ENCODE measurements around the gene TMEM94.
A peak's percentile ranks its signal among the peaks of the same experiment; 100 is the strongest.
"Not testable (repeated sequence)": the region's sequence is repeated elsewhere in the genome, so short reads cannot be mapped to it uniquely, and the experiment has no call there.

The TMEM94 gene

DNA sequence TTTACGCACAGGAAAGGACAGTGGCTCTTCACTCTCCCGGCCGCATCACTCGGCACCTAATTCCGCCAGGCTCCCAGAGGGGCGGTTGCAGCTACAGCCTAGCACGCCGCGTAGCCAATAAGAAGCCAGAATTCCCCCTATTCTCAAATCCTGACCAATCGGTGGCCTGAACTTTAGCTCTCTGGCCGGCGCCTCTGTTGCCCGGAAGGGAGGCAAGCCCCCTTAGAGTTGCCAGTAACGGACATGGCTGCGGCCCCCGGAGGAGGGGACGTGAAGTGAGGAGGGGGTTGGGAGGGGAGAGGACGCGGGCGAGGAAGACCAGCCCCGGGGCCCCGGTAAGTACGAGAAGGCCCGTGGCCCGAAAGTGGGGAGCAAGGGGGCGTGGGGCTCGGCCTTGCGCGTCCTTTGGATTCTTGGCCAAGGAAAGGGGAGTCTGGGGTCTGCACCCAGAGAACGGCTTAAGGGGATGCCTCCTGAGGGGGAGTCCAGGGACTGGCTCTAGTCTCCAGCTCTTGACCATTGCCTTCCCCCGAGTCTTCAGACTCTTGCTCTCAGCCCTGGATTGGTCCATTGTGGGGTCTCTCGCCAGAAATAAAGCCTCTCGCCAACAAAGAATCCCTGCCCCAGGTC is at the start of gene TMEM94:
Gene TMEM94 (plus strand): TSS at position 219 of the 630 bp plus-strand sequence. CDS start 15,271 bp downstream, outside the sequence.
- DNase-seq, result peak; percentile 95

DNA sequence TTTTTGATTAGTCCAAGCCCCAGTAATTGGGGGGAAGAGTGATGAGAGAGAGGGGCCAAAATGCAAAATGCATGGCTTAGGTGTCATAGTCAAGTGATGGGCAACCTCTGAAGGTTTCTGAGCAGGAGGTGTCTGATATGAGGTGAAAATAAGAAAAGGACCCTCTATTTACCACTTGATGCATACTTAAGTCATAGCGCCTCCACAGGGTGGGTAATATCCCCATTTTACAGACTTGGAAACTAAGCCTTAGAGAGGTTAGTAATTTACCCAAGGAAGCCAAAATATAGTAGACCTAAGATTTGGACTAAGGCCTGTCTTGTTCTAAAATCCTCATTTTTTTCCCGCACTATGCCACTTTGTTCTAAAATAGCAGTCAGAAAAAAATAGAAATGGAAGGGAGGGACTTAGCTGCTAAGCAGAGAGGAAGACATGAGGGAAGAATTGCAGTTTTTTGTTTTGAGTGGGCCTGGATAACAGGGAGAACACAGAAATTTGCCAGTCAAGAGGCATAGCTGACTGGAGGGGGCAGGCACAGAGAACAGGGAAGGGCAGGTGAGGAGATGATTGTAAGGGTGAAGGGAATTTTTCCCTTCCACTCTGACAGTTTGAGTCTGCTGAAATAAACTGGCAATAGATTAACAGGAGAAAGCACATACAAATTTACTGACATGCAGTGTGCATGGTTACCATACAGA is 48.6 kb upstream of the TMEM94 start:
- DNase-seq, result no peak

DNA sequence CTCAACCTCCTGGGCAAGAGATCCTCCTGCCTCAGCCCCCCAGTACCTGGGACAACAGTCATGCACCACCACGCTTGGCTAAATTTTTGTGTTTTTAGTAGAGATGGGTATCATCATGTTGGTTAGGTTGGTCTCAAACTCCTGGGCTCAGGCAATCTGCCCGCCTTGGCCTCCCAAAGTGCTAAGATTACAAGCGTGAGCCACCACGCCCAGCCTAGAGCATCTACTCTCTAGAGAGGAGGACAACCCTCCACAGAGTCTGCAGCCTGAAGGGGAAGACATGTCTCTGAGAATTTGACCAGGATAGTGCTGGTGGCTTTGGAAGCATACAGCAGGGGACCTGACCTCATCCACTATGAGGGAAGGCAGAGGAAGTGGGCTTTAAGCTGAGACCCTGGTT is 46.3 kb upstream of the TMEM94 start:
- no peak for DNase-seq

DNA sequence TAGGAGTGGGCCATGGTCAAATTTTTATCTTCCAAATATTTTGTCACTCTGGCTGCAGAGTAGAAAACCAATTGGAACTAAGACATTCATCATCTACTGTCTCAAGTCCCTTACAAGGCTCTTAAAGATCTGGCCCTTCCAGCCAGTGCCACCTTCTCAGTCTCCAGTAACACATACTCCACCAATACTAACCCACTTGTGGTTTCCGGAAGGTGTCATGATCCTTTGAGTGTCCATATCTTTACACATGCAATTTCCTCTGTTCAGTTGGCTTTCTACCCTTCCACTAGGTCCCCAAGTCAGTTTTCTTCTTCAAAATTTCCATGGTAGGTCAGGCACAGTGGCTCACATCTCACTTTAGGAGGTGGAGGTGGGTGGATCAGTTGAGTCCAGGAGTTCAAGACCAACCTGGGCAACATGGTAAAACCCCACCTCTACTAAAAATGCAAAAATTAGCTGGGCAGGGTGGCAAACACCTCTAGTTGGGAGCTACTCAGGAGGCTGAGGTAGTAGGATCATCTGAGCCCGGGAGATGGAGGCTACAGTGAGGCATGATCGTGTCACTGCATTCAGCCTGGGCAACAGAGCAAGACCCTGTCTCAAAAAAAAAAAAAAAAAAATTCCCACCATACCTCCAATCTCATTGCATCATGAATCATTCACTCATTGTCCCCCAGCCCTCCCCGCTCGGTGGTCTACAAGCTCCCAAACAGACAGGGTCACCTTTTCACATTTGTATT is 44.9 kb upstream of the TMEM94 start:
- no peak for DNase-seq

DNA sequence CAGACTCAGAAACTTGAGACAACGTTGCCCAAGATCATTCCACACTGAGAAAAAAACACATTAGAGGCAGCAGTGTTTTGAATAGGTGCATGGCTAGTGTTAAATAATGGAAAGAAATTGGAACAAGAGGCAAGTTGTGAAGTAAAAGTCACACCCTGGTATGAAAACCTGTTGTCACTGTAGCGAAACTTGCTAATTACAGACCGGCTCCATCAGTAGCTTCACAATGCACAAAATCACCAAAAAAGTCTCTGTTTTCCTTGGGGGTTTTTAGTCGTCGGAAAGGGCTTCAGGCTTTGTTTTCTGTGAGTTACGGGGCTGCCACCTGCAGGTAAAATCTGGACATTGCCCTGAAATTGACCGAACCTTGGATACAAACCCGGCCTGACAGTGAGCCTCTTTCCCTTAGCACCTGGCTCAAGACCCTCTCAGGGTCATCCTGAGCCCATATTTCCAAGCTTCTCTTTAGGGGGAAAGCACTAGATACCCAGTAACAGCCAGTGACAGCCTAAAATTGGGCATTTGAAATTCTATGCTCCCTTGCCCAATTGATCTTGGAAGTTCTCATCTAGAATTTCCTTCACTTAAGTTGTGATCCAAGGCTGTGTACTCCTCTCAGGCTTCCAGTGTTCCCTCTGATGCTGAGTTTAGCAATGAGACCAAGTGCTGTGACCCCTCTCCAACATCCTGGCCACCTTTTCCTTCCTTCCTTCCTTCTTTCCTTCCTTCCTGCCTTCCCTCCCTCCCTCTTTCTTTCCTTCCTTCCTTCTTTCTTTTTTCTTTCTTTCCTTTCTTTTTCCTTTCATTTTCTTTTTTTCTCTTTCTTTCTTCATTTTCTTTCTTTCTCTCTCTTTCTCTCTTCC is 43.7 kb upstream of the TMEM94 start:
- DNase-seq, result peak; percentile 71

DNA sequence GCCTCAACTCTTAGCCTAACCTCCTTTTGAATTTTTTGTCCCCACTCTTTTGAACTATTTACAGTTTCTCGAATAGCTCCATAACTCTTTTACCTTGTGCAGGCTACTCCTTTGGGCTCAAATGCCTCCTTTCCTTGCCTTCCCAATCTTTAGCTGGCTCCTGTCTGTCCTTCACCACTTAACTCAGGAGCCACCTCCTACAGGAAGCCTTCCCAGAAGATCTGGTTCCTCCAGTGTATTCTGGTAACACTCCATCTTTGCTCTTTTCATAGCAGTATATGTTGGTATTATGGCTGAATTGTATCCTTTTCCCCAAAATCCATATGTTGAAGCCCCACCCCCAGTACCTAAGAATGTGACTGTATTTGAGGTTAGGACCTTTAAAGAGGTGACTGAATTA is 41.9 kb upstream of the TMEM94 start:
- DNase-seq, result no peak

DNA sequence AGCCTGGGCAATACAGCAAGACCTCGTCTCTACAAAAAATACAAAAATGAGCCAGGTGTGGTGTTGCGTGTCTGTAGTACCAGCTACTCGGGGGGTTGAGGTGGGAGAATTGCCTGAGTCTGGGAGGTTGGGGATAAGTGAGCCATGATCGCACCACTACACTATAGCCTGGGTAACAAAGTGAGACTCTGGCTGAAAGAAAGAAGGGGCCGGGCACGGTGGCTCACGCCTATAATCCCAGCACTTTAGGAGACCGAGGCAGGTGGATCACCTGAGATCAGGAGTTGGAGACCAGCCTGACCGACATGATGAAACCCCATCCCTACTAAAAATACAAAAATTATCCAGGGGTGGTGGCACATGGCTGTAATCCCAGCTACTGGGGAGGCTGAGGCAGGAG is 40.4 kb upstream of the TMEM94 start:
- no peak for DNase-seq

DNA sequence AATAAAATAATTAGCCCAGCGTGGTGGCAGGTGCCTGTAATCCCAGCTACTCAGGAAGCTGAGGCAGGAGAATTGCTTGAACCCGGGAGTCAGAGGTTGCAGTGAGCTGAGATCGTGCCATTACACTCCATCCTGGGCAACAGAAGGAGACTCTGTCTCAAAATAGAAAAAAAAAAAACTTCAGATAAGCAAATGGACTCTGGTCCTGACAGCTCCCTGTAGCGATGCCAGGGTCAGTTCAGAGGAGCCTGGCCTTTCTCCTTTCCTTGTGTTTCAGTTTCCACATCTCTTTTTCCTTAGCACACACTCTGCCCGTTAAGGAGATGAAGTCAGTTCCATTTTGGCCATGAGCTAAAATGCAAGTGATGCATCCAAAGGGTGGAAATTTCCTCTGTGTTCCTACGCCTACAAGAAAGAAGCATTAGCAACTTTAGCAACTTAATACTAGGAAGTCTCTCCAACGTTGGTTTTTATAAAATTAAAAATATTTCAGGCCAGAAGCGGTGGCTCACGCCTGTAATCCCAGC is 39.3 kb upstream of the TMEM94 start:
- DNase-seq, result no peak

DNA sequence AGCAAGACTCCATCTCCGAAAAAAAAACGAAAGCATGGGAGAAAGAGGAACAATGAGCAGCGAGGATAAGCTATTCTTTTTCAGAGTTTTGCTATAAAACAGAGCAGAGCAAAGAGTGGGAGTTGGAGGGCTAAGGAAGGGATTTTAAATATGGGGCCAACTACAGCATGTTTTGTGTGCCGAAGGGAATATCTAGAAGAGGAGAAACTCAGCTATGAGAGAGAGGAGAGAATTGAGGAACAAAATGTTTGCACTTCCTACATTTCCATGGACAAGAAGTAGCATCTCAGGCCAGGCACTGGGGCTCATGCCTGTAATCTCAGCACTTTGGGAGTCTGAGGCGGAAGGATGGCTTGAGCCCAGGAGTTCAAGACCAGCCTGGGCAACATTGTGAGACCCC is 37.9 kb upstream of the TMEM94 start:
- DNase-seq, result no peak

DNA sequence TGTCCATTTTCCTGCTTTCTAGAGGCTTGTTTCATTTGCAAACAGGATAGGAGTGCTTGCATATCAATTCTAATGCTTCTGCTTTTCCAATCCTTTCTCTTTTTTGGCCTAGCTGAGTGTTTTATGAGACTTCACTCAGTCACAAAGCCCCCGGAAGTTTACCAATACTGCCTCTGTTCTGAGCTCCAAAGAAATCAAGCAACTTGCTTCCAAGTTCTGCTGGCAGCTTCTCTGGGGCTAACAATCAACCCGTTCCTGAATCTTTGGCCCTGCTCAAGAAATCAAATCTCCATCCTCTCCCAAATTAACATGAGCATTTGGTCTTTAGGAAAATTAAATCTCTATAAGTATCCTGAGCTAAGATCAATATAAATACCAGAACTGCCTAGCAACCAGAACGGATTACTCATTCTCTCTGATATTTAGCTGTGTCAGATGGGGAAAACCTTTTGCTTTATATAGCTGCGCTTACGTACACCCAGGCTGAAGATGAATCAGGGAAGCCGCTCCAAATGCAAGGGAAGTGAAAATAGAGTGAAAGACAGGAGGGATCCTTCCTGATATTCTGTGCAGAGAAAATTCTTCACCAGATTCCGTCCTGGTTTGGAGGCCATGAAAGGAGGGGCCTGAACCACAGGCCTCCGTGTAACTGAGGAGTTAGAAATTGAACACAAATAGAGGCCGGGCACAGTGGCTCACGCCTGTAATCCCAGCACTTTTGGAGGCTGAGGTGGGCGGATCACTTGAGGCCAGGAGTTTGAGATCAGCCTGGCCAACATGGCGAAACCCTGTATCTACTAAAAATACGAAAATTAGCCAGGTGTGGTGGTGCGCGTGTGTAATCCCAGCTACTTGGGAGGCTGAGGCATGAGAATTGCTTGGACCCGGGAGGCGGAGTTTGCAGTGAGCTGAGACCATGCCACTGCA is 27.6 kb upstream of the TMEM94 start:
- DNase-seq, result no peak

DNA sequence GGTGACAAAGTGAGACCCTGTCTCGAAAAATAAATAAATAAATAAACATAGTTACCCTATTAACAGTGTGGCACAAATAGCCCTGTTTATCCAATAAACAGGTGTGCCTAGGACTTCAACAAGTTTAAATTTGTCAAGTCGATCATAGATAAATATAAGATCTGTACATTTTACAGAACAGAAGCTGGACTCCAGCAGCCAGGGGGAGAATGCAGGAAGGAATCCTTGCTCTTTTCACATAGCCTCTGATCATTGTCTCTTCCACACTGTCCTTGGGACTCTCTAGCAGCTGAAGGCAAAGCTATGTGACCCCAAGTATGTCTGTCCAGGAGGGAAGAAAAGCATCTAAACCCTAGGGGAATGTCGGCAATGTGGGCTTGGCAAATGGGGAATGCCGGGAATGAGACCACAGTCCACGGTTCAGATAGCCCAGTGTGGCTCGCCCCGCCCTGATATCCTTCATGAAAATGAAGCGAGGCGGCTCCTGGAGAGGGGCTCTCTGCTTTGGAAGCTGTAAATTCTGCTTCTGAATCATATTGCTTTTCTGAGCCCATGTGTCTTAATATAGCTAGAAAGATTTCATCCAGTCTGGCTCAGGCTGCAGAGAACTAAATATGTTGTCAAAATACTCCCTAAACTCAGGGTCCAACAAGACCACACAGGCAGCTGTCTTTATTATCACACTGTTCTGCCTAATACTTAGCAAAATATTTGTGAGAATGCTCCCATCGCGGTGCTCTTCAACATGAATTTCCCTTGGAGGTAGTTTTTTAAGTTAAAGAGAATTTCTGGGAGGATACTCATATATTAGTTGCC is 26.1 kb upstream of the TMEM94 start:
- no peak for DNase-seq

DNA sequence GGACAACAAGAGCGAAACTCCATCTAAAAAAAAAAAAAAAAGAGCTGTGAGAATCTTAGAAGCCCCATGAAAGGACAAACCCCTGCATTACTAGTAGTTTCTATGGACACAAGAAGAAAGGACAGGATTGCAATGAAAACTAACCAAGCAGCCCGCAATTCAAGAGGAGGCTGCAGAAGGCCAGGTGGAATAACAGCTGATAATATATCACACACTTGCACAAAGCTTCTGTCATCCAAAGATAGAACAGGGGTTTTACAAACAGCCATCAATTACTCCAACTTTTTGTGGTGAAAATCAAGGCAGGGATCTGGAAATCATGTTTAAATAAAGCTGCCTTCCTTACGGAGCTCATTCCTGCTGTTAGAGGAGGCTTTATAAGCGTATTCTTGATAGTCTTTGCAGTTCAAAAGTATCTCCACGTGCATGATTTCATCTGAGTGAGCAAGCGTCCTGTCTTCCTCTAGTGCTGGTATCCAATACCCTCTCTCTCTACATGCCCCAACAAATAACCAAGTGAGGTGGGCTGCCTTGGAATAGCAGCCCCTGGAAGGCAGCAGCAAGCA is 23.1 kb upstream of the TMEM94 start:
- DNase-seq, result no peak

DNA sequence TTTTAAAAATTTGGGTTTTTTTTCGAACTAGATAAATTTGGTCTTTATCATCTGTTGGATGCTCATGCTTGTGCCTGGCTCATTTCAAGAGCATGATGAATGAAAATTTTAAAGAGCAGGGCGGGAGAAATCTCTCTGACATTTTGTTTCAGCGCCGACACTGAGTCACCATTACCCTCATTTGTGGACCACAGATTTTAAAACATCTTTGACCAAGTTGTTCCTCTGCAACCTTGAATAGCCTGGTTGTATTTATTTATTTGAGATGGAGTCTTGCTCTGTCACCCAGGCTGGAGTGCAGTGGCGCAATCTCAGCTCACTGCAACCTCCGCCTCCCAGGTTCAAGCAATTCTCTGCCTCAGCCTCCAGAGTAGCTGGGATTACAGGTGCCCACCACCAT is 22.0 kb upstream of the TMEM94 start:
- DNase-seq, result not testable (repeated sequence)

DNA sequence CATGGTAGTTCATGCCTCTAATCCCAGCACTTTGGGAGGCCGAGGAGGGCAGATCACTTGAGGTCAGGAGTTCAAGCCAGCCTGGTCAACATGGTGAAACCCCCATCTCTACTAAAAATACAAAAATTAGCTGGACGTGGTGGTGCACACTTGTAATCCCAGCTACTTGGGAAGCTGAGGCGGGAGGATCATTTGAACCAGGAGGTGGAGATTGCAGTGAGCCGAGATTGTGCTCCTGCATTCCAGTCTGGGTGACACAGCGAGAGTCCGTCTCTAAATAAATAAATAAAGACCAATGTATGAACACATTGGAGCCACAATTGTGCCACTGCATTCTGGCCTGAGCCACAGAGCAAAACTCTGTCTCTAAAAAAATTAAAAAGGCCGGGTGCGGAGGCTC is 19.0 kb upstream of the TMEM94 start:
- DNase-seq, result not testable (repeated sequence)

DNA sequence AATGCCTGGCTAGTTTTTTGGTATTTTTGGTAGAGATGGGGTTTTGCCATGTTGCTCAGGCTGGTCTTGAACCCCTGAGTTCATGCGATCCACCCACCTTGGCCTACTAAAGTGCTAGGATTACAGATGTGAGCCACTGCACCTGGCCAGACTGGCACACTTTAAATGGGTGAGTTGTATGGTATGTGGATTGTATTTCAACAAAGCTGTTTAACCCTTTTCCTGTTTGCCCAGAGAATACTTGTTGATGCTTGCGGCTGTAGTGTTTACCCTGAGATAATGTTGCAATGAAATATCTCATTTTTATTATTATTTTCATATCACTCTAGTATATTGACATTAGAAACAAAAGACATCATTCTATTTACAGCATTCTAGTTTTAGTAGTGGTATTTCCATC is 17.1 kb upstream of the TMEM94 start:
- DNase-seq, result no peak

DNA sequence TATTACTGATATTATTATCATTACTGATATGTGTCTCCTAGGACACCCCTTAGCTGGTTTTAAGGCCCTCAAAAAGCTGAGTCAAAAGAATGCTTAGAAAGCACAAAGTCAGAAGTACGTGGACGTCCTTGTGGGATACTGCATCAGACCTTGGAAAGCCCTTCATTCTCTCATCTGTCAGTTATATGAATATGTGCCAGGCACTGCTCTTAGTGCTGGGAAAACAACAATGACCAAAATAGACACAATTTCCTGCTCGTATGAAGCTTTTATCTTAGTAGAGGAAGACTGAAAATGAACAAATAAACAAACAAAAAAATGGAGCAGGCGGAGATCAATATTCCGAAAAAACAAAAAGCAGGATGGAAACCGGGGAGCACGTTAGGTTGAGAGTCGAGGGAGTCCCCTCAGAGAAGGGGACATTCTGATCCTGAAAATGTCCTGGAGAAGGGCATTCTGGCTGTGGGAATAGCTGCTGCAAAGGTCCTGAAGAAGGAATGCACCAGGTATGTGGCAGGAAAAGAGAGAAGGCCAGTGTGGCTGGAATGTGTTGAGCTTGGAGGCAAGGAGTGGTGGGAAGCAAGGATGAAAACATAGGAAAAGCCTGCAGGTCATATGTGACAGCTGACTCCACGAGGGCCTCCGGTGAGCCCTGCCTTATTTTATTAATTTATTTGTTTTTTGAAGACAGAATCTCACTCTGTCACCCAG is 15.5 kb upstream of the TMEM94 start:
- no peak for DNase-seq

DNA sequence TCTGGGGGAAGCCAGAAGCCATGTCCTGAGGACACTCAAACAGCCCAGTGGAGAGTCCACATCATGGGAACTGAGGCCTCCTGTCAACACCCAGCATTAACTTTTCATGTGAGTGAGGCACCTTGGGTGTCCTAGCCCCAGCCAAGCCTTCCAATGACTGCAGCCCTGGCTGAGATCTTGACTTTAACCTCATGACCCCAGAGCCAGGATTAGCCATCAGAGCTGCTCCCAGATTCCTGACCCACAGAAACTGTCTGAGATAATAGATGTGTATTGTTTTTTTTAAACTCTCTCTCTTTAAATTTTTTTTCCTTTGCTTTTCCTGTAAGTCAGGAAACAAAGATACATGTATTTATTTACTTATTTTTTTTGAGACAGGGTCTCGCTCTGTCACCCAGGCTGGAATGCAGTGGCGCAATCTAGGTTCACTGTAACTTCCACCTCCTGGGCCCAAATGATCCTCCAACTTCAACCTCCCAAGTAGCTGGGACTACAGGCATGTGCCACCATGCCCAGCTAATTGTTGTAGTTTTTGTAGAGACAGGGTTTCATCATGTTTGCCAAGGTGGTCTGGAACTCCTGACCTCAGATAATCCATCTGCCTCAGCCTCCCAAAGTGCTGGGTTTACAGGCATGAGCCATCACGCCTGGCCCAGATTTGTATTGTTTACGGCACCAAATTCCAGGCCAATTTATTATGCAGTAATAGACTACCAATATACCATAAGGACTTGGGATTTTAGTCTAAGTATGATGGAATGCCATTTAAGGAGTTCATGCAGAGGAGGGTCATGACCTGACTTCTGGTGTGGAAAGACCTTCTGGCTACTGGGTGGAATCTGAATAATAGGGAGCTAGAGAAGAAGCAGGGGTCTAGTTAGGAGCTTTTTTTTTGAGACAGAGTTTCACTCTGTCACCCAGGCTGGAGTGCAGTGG is 14.0 kb upstream of the TMEM94 start:
- no peak for DNase-seq

DNA sequence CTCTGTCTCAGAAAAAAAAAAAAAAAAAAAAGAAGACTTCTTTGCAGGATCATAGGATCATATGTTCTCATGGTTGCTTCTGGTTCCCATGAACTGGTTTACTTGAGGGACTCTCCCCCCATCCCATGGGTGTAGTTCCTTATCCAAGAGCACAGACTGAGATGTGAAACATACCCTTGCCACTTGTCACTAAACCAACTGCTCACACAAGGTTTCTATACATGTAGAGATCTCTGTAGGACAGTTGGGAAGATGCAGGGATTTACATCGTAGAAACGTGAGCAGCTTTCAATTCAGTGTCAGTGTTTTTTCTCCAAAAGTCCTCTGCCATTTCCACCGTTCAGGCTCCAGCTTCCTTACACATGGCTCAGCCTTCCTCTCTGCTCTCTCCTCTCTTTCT is 11.1 kb upstream of the TMEM94 start:
- DNase-seq, result no peak

DNA sequence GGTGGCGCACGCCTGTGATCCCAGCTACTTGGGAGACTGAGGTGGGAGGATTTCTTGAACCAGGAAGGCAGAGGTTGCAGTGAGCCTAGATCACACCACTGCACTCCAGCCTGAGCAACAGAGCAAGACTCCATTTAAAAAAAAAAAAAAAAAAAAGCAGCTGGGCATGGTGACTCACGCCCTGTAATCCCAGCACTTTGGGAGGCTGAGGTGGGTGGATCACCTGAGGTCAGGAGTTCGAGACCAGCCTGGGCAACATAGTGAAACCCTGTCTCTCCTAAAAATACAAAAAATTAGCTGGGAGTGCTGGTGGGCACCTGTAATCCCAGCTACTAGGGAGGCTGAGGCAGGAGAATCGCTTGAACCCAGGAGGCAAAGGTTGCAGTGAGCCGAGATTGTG is 10.5 kb upstream of the TMEM94 start:
- DNase-seq, result not testable (repeated sequence)
